Peyer's patch (tissue), 4 donors: Measurements from ENCODE around the gene PRKAG3.

ENCODE experiments used
- POLR2A ChIP-seq, 2 donors: fragments of 450-650 bp; IDR thresholded peaks; one replicate each; pipeline ENCODE4 v1.5.1; 2017; ENCODE audit warnings: antibody characterized with exemption in 2 of 2, mild to moderate bottlenecking in 2 of 2, moderate library complexity in 2 of 2
- TF ChIP-seq, protein P1 (sequence below), 6 experiments: fragments of 450-650 bp in 4 of 6; fragments of 200-600 bp in 2 of 6; sonication (generic) in 1 of 6; IDR thresholded peaks; one replicate each; pipeline ENCODE4 v1.5.1; 2017 to 2019; ENCODE audit warnings: antibody characterized with exemption in 6 of 6, mild to moderate bottlenecking in 3 of 6, moderate library complexity in 1 of 6

DNA sequence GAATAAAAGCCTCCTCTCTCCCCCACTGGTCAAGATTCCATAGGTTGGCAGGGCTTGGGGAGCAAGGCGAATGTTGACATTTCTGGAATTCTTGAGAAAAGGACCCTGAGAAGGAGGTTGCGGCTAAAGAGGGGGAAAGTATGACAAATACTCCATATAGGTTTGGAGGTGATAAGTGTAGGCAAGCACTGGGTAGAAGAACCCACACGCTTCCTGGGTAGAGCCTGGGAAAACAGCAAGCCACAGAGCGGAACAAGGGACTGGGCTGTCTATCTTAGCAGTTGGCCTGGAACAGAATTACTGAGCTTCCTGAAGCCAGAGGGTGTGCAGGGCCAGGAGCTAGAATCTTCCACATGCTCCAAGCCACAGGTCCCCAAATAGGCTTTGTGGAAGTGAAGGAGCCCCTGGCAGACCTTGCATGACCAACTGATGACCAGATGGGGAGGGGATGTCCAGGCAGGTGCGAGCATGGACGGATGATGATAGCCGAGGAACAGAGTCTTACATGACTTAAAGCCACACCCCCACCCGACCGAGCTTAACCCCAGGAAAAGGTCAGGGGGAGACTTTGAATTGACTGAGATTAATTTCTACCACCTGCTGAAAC, 9.9 kb downstream of the PRKAG3 start:
- TF ChIP-seq, protein P1, sequence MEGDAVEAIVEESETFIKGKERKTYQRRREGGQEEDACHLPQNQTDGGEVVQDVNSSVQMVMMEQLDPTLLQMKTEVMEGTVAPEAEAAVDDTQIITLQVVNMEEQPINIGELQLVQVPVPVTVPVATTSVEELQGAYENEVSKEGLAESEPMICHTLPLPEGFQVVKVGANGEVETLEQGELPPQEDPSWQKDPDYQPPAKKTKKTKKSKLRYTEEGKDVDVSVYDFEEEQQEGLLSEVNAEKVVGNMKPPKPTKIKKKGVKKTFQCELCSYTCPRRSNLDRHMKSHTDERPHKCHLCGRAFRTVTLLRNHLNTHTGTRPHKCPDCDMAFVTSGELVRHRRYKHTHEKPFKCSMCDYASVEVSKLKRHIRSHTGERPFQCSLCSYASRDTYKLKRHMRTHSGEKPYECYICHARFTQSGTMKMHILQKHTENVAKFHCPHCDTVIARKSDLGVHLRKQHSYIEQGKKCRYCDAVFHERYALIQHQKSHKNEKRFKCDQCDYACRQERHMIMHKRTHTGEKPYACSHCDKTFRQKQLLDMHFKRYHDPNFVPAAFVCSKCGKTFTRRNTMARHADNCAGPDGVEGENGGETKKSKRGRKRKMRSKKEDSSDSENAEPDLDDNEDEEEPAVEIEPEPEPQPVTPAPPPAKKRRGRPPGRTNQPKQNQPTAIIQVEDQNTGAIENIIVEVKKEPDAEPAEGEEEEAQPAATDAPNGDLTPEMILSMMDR (IDR thresholded peaks at IDR 0.05): no peak
- TF ChIP-seq POLR2A (IDR thresholded peaks at IDR 0.05): no peak
